KOPT-K1 (cell line): Measurements from ENCODE around the gene ZC3HAV1.
"Not testable (repeated sequence)": the region's sequence is repeated elsewhere in the genome, so short reads cannot be mapped to it uniquely, and the experiment has no call there.

Experiments used
- H3K27ac ChIP-seq: fragments of 200-600 bp; sonication (generic); 2 replicates; pipeline ENCODE4 v1.5.1; 2016; ENCODE audit warnings: antibody characterized with exemption, mild to moderate bottlenecking, low read depth, low read length; ENCODE audit not compliant: poor library complexity, severe bottlenecking
- H3K36me3 ChIP-seq: fragments of 200-600 bp; sonication (generic); 2 replicates; pipeline ENCODE4 v1.5.1; 2017; ENCODE audit warnings: antibody characterized with exemption, mild to moderate bottlenecking, low read length, moderate library complexity; ENCODE audit not compliant: insufficient read depth
- H3K9me3 ChIP-seq: fragments of 200-600 bp; sonication (generic); 2 replicates; pipeline ENCODE4 v1.5.1; 2017; ENCODE audit warnings: antibody characterized with exemption, low read length, mild to moderate bottlenecking; ENCODE audit not compliant: insufficient read depth, poor library complexity, severe bottlenecking

Gene ZC3HAV1

GRCh38 chr7:139109188-139109982 is at the start of gene ZC3HAV1:
TSS of gene ZC3HAV1 (minus strand) at chr7:139109720. CDS start at chr7:139109331, 389 bp downstream.
- peak within 1 kb of the TSS; percentile 92 for H3K27ac ChIP-seq
- no peaks in the 10 kb centered on the region for H3K9me3 ChIP-seq
- H3K36me3 ChIP-seq = peaks cover 19% of the 10 kb centered on the region

GRCh38 chr7:139153832-139154231 is 44.3 kb upstream of the ZC3HAV1 start:
- H3K9me3 ChIP-seq = no peaks in the 10 kb centered on the region
- H3K27ac ChIP-seq = no peak overlapping the region
- H3K36me3 ChIP-seq = no peaks in the 10 kb centered on the region

DNA sequence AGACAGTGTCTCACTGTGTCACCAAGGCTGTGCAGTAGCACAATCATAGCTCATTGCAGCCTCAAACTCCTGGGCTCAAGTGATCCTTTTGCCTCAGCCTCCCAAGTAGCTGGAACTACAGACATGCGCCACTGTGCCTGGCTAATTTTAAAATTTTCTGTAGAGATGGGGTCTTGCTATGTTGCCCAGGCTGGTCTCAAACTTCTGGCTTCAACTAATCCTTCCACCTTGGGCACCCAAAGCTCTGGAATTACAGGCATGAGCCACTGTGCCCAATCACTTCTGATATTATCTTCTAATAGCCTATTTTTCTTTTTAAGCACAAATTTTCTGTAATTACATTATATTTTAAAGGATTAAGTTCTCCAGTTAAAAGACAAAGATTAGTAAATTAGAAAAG is 42.6 kb upstream of the ZC3HAV1 start:
- Histone ChIP-seq H3K36me3 (no peaks in the 10 kb centered on the region), H3K9me3 (no peaks in the 10 kb centered on the region), H3K27ac (no peak overlapping the region)

DNA sequence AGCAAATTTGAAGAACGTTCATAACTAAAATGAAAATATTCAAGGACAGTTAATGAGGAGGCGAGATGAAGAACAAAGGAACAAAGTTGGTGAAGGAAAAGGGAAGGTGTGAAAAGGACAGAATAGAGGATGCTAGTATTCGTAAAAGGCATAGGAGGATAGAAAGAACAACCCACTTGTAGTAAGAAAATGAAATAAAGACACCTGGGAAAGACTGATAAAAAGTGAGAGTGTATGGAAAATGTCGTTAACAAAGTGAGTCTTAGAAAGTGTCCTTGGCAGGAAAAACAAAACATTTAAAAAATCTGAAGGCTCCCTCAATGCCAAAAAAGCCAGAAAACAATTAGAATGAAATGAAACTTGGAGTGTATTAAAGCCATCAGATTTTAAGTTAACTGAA is 29.6 kb upstream of the ZC3HAV1 start:
- Histone ChIP-seq H3K27ac (no peak overlapping the region), H3K36me3 (no peaks in the 10 kb centered on the region; the same call in 1 of the 2 replicates), H3K9me3 (no peaks in the 10 kb centered on the region)

- H3K27ac ChIP-seq = peak overlapping the region; percentile 55
- H3K36me3 ChIP-seq = no peaks in the 10 kb centered on the region
- H3K9me3 ChIP-seq = no peaks in the 10 kb centered on the region
Observed at GRCh38 chr7:139133335-139134139, 24.0 kb upstream of the ZC3HAV1 start.

DNA sequence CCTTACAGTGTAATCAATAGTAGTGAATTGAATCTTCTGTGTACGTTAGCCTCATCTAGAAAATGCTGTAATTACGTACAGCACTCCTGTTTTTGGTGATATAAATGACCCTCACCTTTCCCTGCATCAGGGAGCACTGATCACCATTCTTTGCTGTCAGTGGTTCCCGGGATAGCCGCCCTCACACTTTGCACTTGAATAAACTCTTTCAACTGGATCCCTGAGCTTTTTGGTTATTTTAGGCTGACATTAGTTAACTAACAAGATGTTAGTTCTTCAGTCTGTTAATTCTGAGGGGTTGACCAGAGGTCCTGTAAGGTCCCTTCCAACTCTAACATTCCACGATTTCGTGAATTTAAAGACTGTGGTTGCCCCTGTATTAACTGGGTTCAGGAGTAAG is 23.4 kb upstream of the ZC3HAV1 start:
- no peaks in the 10 kb centered on the region for H3K9me3 ChIP-seq
- H3K27ac ChIP-seq = peak overlapping the region; percentile 55
- H3K36me3 ChIP-seq = no peaks in the 10 kb centered on the region

- H3K27ac ChIP-seq = no peak overlapping the region
- no peaks in the 10 kb centered on the region for H3K36me3 ChIP-seq
- no peaks in the 10 kb centered on the region for H3K9me3 ChIP-seq
Observed at GRCh38 chr7:139131601-139132041, 22.1 kb upstream of the ZC3HAV1 start.

DNA sequence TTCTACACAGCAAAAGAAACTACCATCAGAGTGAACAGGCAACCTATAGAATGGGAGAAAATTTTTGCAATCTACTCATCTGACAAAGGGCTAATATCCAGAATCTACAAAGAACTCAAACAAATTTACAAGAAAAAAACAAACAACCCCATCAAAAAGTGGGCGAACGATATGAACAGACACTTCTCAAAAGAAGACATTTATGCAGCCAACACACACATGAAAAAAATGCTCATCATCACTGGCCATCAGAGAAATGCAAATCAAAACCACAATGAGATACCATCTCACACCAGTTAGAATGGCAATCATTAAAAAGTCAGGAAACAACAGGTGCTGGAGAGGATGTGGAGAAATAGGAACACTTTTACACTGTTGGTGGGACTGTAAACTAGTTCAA is 20.3 kb upstream of the ZC3HAV1 start:
- H3K36me3 ChIP-seq, H3K27ac ChIP-seq, H3K9me3 ChIP-seq: not testable (repeated sequence)

- Histone ChIP-seq H3K27ac (no peak overlapping the region), H3K9me3 (no peaks in the 10 kb centered on the region), H3K36me3 (no peaks in the 10 kb centered on the region)
Observed at GRCh38 chr7:139127648-139128047, 18.1 kb upstream of the ZC3HAV1 start.

- Histone ChIP-seq H3K9me3 (no peaks in the 10 kb centered on the region), H3K36me3 (no peaks in the 10 kb centered on the region), H3K27ac (no peak overlapping the region)
Observed at GRCh38 chr7:139125657-139126056, 16.1 kb upstream of the ZC3HAV1 start.

DNA sequence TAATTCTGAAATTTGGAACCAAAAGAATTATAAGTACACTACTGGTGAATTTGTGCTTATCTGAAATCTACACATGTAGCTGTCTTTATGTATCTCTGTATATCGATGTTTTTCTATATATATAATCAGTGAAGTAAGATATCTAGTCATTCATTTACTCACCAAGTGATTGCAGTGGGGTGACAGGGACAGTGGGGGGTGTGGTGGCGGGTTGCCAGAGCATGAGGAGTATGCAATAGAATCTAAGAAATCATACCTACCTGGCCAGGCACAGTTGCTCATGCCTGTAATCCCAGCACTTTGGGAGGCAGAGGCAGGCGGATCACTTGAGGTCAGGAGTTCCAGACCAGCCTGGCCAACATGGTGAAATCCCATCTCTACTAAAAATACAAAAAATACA is 15.5 kb upstream of the ZC3HAV1 start:
- H3K27ac ChIP-seq, H3K36me3 ChIP-seq, H3K9me3 ChIP-seq: not testable (repeated sequence)

DNA sequence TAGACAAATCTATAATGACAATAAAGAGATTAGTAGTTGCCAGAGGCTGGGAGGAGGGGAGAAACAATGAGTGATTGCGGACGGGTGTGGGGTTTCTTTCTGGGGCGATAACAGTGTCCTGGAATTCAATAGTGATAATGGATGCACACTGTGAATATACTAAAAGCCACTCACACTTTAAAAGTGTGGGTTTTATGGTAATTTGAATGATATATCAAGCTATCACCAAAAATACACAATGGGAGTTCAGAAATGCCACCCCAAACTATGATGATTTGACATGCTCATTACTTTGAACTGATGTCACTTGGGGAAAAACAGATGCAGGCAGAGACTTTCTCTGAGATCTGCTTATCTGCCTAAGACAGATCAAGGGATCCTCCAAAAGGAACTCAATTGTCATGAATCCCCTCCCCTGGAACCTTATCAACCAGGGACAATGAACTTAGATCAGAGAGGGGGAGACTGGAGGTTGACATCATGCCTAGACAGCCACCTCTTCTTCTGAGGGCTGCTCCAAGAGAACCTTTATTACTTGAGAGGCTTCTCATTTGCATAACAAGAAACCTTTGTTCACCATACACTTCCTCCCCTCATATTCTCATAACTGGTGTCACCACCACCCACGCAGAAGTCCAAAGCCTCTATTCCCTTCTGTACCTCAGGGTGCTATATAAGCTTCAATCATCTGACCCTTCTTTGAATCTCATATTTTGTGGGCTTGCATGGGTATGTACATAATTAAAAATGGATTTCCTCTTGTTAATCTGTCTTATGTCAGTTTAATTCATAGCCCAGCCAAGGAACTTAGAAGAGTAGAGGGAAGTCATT is 14.8 kb upstream of the ZC3HAV1 start:
- no peak overlapping the region for H3K27ac ChIP-seq

DNA sequence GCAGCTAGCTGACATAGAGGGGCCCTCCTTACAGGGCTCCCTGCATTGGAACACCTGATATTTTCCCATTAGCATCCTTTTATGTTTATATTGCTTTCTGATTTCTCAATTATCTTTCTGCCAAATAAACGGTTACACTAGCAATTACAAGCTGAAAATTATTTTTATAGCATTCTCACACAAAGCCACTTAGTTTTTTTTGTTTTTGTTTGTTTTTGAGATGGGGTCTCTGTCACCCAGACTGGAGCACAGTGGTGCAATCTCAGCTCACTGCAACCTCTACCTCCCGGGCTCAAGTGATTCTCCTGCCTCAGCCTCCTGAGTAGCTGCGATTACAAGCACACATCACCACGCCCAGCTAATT is 9.9 kb upstream of the ZC3HAV1 start:
- H3K36me3 ChIP-seq = no peaks in the 10 kb centered on the region
- H3K9me3 ChIP-seq = no peaks in the 10 kb centered on the region
- peak overlapping the region; percentile 29 for H3K27ac ChIP-seq

More for the DNA sequence above, 14.8 kb upstream of the ZC3HAV1 start:
- Histone ChIP-seq H3K36me3 (no peaks in the 10 kb centered on the region), H3K9me3 (no peaks in the 10 kb centered on the region)

DNA sequence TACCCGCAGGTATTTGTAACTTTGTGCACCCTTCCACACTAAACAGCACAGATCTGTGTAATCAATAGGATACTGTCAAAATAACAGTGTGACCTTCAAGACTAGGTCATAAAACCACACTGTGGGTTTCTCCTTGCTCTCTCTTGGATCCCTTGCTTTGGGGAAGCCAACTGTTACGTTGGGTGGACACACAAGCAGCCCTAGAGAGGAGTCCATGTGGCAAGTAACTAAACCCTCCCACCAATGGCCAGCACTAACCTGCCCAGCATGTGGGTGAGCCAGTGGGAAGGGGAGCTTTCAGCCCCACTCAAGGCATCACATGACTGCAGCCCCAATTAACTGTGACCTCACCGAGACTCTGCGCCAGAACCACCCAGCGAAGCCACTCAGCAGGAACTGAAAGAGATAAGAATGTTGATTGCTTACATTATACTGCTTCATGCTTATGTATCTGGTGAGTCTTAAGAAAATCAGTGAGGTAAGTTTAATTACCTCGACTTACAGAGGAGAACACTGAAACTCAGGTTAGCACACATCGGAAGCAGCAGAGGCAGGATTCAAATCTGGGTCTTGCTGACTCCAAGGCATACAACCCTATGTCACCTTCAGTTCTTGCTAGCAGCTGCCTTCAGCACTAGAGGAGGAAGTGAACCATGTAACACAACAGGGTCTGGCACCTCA is 9.4 kb upstream of the ZC3HAV1 start:
- Histone ChIP-seq H3K36me3 (no peaks in the 10 kb centered on the region), H3K27ac (peak overlapping the region; percentile 29), H3K9me3 (no peaks in the 10 kb centered on the region)
